PFSK-1 (cell line): ENCODE results near the gene GFRA1.

Source experiments
- FOXP2 ChIP-seq: optimal IDR thresholded peaks from 2 replicates; pipeline ENCODE3; 2011; ENCODE audit warnings: borderline replicate concordance, control low read depth, inconsistent platforms; ENCODE audit not compliant: insufficient read depth; ENCODE audit errors: extremely low read length, extremely low read depth
- POLR2AphosphoS5 ChIP-seq: IDR thresholded peaks from 2 replicates; pipeline ENCODE4 v1.6.1; 2012; ENCODE audit warnings: low read depth, mild to moderate bottlenecking, control low read depth, low read length, moderate library complexity
- SIN3A ChIP-seq: IDR thresholded peaks from 2 replicates; pipeline ENCODE4 v1.6.1; 2012; ENCODE audit warnings: mild to moderate bottlenecking, low read length, moderate library complexity, borderline replicate concordance; ENCODE audit not compliant: insufficient read depth
- TAF1 ChIP-seq: IDR thresholded peaks from 2 replicates; pipeline ENCODE4 v1.6.1; 2012; ENCODE audit warnings: low read length, control low read depth, borderline replicate concordance; ENCODE audit not compliant: insufficient read depth
- TF ChIP-seq, protein P1 (sequence below), 2 experiments: IDR thresholded peaks; 2 replicates each; pipeline versions ENCODE4 v1.6.1 to v1.8.0; 2011 to 2012; ENCODE audit warnings: low read depth in 2 of 2, low read length in 2 of 2, control low read depth in 1 of 2, inconsistent platforms in 1 of 2, mild to moderate bottlenecking in 1 of 2, moderate library complexity in 1 of 2; ENCODE audit not compliant: insufficient read depth in 1 of 2

The GFRA1 gene

DNA sequence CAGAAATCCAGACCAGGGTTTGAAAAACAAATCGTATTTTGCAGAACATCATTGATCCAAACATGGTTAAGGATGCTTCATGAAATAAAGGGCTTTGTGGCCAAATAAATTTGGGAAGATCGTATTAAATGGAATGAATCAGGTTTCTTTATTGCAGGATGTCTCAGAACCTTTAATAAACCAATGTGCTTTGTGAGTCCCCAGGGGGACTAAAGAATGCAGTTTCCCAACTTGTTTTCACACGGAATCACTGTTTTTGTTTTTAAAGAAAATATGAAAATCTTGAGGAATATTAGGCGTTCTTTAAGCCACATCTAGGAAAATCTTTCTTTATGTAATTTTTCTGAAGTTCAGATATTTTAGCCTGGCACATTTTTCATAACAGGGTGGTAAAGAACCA, 34.4 kb upstream of the GFRA1 start:
- no peak for TF ChIP-seq POLR2AphosphoS5
- no peak for TF ChIP-seq SIN3A
- TF ChIP-seq FOXP2 = no peak

DNA sequence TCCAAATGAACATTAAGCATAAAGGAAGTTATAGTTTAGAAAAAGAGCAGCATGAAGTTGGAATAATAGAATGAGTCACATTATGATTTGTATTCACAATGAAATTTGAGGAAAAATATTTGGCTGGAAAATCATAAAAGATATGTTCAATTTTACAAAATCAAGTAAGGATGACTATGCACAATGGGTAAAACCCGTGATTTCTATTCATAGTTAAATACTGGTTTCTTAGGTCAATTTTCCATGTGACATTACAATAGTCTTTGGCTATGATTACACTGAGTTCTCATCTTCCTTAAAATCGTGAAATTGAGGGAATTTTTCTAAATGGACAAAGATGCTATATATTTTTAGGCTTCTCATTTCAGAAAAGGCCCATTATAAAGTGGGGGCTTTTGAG, 33.8 kb upstream of the GFRA1 start:
- TF ChIP-seq, protein P1, sequence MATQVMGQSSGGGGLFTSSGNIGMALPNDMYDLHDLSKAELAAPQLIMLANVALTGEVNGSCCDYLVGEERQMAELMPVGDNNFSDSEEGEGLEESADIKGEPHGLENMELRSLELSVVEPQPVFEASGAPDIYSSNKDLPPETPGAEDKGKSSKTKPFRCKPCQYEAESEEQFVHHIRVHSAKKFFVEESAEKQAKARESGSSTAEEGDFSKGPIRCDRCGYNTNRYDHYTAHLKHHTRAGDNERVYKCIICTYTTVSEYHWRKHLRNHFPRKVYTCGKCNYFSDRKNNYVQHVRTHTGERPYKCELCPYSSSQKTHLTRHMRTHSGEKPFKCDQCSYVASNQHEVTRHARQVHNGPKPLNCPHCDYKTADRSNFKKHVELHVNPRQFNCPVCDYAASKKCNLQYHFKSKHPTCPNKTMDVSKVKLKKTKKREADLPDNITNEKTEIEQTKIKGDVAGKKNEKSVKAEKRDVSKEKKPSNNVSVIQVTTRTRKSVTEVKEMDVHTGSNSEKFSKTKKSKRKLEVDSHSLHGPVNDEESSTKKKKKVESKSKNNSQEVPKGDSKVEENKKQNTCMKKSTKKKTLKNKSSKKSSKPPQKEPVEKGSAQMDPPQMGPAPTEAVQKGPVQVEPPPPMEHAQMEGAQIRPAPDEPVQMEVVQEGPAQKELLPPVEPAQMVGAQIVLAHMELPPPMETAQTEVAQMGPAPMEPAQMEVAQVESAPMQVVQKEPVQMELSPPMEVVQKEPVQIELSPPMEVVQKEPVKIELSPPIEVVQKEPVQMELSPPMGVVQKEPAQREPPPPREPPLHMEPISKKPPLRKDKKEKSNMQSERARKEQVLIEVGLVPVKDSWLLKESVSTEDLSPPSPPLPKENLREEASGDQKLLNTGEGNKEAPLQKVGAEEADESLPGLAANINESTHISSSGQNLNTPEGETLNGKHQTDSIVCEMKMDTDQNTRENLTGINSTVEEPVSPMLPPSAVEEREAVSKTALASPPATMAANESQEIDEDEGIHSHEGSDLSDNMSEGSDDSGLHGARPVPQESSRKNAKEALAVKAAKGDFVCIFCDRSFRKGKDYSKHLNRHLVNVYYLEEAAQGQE (IDR thresholded peaks at IDR 0.05; ENCODE audit: insufficient read depth in 1 of 2, low read depth in 2 of 2, low read length in 2 of 2) = no peak
- no peak for TF ChIP-seq TAF1
- no peak for TF ChIP-seq POLR2AphosphoS5
- no peak for TF ChIP-seq SIN3A

DNA sequence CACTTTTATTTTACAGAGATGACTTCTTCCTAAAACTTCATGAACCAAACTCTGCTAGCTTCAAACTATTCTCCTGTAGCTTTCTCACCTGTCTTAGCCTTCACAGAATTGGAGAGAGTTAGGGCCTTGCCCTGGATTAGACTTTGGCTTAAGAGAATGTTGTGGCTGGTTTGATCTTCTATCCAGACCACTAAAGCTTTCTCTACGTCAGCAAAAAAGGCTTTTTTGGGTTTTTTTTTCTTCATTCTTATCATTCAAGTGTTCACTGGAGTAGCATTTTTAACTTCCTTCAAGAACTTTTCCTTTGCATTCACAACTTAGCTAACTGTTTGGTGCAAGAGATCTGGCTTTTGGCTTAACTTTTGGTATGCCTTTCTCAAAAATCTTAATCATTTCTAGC, 31.9 kb upstream of the GFRA1 start:
- TF ChIP-seq POLR2AphosphoS5 = no peak
- TF ChIP-seq TAF1 = no peak
- TF ChIP-seq FOXP2 = no peak
- no peak for TF ChIP-seq SIN3A
- TF ChIP-seq, protein P1 (IDR thresholded peaks at IDR 0.05; ENCODE audit: insufficient read depth in 1 of 2, low read depth in 2 of 2, low read length in 2 of 2) = no peak

DNA sequence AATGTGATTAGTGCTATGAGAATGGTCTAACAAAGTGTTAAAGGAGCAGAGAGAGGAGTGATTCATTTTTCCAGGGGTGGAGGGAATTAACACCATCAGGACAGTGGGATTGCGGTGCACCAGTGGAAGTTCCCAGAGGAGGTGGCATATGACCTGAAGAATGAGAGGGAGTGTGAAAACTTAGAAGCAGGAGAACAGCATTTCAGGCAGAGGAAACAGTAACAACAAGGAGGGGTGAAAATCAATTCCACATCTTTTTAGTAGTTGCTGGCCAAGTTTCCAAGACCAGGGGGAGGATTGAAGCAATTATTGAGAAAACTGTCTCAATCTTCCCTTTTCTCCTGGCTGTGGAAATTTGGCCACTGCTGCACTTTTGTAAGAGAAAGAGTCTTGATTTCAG, 27.5 kb upstream of the GFRA1 start:
- TF ChIP-seq, protein P1 (IDR thresholded peaks at IDR 0.05; ENCODE audit: insufficient read depth in 1 of 2, low read depth in 2 of 2, low read length in 2 of 2) = no peak
- TF ChIP-seq TAF1 (no peak), FOXP2 (no peak), POLR2AphosphoS5 (no peak), SIN3A (no peak)

DNA sequence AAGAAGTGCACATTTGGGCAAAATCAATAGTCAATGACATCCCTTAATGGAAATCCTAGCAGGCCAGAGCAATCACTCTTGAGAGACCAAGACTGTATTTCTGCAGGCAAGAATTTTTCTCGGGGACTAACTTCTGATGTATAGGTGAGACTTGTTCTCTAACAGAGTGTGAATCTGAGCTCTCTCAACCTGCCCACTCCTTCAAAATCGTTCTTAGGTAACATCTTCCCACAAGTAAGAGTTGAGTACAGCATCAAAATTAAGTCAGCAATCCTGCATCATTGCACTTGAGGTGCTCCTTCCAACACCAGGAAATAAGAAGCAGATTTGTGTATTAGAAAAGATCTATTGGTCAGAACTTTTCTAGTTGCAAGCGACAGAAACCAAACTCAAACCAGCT, 25.6 kb upstream of the GFRA1 start:
- TF ChIP-seq SIN3A (no peak), FOXP2 (no peak), POLR2AphosphoS5 (no peak), TAF1 (no peak)
- TF ChIP-seq, protein P1 (IDR thresholded peaks at IDR 0.05; ENCODE audit: insufficient read depth in 1 of 2, low read depth in 2 of 2, low read length in 2 of 2) = no peak
